ENCODE data around the gene COL26A1. TPM values are rescaled to one million over a fixed set of nuclear protein-coding genes. Genes with fewer than 3 reads are reported as not detected.

The COL26A1 gene
- total RNA-seq, 1 donor from 2014 or later, result not detected

- no peak for DNase-seq
Measured at GRCh38 chr7:101373812-101374614, 11.3 kb downstream of the COL26A1 start.

- DNase-seq, result no peak
Measured at GRCh38 chr7:101374990-101375389, 12.3 kb downstream of the COL26A1 start.

DNA sequence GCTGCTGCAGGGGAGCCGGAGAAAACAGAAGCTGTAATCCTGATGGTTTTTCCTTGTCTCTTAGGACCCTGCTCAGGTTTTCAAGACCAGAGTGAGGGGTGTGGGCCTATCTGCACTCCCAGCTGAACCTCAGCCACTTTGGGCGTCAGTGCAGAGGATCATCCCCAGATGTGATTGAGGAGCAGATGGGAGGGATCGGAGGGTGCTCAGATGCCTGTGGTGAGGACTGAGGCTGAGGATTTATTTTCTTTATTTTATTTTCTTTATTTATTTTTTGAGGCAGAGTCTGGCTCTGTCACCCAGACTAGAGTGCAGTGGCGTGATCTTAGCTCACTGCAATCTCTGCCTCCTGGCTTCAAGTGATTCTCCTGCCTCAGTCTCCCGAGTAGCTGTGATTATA is 13.9 kb downstream of the COL26A1 start:
- DNase-seq, result no peak

GRCh38 chr7:101377189-101377736 is 14.6 kb downstream of the COL26A1 start:
- no peak for DNase-seq

DNA sequence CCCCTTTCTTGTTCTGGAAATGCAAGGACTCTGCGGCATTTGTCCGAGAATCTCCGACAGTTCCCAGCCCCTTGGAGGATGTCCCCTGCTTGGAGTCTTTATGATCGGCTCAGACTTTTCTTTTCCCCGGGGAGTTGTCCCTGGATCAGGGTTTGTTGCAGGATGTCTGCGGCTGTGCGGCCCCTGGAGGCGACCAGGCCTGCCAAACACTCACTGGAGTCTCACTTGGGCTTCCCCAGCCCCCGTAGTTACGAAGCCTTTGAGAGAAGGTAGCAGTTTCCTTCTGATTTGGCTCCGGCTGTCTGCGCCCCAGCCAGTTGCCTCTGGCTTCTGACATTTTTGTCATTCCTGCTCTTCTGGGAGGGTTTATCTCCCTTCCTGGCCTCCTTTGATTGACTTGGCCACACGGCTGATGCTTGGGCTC is 16.1 kb downstream of the COL26A1 start:
- DNase-seq, result no peak

DNA sequence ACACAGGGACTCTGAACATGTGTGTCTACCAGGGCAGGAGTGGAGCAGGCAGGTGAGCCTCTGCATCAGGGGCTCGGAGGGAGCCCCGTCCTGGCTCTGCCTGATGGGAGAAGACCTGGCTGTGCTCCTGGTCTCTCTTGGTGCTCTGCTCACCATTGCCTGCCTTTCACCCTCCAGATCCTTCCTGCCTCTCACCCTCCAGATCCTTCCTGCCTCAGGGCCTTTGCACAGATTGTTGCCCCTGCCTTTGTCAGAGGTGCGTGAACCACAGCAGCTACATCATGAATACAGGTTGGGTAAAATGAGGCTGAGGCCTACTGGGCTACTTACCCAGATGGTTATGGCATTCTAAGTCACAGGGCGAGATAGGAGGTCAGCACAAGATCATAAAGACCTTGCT is 16.6 kb downstream of the COL26A1 start:
- no peak for DNase-seq

GRCh38 chr7:101381549-101382111 is 19.0 kb downstream of the COL26A1 start:
- DNase-seq, result no peak

GRCh38 chr7:101382937-101383336 is 20.3 kb downstream of the COL26A1 start:
- DNase-seq, result no peak

DNA sequence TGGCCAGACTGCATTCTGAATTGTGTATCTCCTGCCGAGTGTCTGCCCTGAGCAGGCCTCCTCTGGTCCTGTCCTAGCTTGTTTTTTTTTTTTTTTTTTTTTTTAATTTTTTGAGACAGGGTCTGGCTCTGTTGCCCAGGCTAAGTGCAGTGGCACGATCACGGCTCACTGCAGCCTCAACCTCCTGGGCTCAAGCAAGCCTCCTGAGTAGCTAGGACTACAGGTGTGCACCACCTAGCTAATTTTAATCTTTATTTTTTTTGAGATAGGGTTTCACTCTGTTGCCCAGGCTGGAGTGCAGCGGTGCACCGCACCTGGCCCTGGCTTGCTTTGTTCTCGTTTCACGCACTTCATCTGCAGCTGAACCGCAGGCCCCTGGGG is 23.5 kb downstream of the COL26A1 start:
- DNase-seq, result no peak

- DNase-seq, result no peak
Measured at GRCh38 chr7:101386558-101387231, 24.0 kb downstream of the COL26A1 start.

DNA sequence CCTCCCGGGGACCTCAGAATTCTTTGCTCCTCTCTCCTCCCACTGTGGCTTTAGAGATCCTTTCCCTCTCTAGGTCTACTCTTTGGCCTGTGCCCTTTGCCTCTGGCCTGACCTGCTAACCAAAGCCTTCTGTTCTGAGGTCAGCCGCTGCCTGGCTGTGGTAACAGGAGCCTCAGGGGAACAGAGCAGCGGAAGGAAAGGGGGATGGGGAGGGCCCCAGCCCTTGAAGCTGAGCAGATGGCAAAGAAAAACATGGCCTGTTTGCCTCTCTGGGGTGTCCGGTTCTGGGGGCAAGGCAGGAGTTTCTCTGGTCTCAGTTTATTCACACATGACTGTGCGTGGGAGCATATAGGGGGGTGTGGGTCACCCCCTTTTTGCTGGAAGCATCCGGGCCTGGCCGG is 28.2 kb downstream of the COL26A1 start:
- peak; percentile 25 for DNase-seq

DNA sequence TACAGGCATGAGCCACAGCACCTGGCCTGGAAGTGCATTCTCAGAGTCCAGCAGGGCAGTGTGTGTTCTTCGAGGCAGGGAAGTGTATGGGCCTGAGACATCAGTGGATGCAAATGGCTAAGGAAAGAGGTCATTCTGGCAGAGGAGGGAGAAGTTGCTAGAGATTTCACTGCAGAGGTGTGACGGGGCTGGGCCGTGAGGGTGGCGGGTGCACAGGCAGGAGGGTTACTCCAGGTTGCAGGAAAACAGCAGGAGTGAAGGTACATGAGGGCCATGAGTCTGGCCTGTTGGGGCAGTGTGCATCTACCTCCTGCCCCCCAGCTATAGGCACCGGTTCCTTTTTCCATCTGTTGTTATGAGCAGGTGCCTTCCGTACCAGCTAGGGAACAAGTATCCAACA is 29.3 kb downstream of the COL26A1 start:
- DNase-seq, result no peak

DNA sequence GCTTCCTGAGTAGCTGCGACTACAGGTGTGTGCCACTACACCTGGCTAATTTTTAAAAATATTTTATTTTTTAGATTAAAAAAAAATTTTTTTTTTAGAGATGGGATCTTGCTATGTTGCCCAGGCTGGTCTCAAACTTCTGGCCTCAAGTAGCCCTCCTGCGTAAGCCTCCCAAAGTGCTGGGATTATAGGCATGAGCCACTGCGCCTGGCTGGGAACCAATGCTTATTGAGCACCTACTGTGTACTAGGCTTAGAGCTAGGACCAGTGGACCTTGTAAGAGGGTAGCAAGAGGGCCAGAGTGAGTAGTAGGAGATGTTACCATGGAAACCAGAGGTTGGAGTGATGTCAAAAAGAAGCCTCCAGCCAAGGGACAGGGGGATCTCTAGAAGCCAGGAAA is 31.2 kb downstream of the COL26A1 start:
- DNase-seq, result no peak

DNA sequence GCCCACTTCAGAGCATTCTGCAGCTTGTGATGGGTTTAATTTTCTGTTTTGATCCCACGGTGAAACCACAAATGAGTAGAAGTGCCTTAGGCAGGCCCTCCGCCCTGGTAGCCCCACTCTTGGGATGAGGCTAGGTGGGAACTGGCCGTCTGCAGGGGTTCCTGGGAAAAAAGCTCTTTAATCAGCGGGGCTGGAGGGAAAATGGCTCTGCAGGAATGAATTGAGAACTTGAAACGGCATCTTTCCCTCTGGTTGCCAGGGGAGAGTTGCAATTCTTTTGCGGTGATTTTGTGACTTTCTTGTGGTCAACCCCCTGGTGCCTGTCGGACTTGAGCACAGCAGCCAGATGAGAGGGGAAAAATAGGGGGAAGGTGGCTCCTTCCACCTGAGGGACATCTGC is 32.7 kb downstream of the COL26A1 start:
- DNase-seq, result no peak

- no peak for DNase-seq
Measured at GRCh38 chr7:101397243-101397642, 34.6 kb downstream of the COL26A1 start.

GRCh38 chr7:101397770-101398324 is 35.2 kb downstream of the COL26A1 start:
- DNase-seq, result no peak

GRCh38 chr7:101398396-101399289 is 36.0 kb downstream of the COL26A1 start:
- DNase-seq, result no peak

GRCh38 chr7:101399759-101400158 is 37.1 kb downstream of the COL26A1 start:
- DNase-seq, result no peak

GRCh38 chr7:101400751-101401150 is 38.1 kb downstream of the COL26A1 start:
- no peak for DNase-seq

GRCh38 chr7:101401390-101402080 is 38.9 kb downstream of the COL26A1 start:
- DNase-seq, result no peak

- DNase-seq, result peak; percentile 54
Measured at GRCh38 chr7:101402081-101402779, 39.6 kb downstream of the COL26A1 start.

All from dermis blood vessel endothelial cell (primary cell).